GM21447 (cell line): Measurements from ENCODE around the gene C7.
"Not testable (repeated sequence)": the region's sequence is repeated elsewhere in the genome, so short reads cannot be mapped to it uniquely, and the experiment has no call there.

Experiments used
- ATAC-seq: cut with Tn5 transposase; IDR thresholded peaks from one replicate; pipeline ENCODE4 v1.9.1; 2021; ENCODE audit not compliant: unreplicated experiment

The C7 gene

GRCh38 chr5:40988746-40989510 is 79.6 kb downstream of the C7 start:
- no peak for ATAC-seq

- no peak for ATAC-seq
Measured at GRCh38 chr5:40991168-40991980, 82.1 kb downstream of the C7 start.

GRCh38 chr5:40991981-40992559 is 82.8 kb downstream of the C7 start:
- no peak for ATAC-seq

GRCh38 chr5:40995801-40996586 is 86.7 kb downstream of the C7 start:
- no peak for ATAC-seq

GRCh38 chr5:40999142-40999541 is 89.8 kb downstream of the C7 start:
- no peak for ATAC-seq

- no peak for ATAC-seq
Measured at GRCh38 chr5:40999966-41000365, 90.7 kb downstream of the C7 start.

- no peak for ATAC-seq
Measured at GRCh38 chr5:41003670-41004376, 94.5 kb downstream of the C7 start.

GRCh38 chr5:41004931-41005330 is 95.6 kb downstream of the C7 start:
- no peak for ATAC-seq

- no peak for ATAC-seq
Measured at GRCh38 chr5:41009232-41009631, 99.9 kb downstream of the C7 start.

GRCh38 chr5:41010572-41010971 is 101.3 kb downstream of the C7 start:
- ATAC-seq, result no peak

GRCh38 chr5:41012318-41012717 is 103.0 kb downstream of the C7 start:
- ATAC-seq, result no peak

GRCh38 chr5:41022600-41022999 is 113.3 kb downstream of the C7 start:
- ATAC-seq, result not testable (repeated sequence)
